ENCODE measurements around the gene MMEL1.

MMEL1 gene

DNA sequence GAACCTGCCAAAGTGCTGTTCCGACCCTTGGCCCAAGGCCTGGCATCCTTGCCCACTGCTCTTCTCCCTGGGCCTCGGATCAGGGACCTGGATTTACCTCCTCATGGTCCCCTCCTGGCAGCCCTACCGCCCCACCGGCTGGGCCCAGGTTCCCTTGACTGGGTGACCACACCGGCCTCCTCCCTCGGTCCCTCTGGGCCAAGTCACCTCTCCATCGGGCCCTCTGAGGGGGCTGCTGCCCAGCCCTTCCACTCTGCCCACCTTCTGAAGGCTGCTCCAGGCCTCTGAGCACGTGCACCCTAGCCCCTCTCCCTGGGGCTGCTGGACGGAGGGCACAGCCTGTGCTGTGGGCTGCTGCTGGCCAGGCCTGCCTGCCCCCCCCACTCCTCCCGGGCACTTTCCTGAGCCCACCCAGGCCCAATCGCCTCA, 9.3 kb upstream of the MMEL1 start:
- DNase-seq = no peak

DNA sequence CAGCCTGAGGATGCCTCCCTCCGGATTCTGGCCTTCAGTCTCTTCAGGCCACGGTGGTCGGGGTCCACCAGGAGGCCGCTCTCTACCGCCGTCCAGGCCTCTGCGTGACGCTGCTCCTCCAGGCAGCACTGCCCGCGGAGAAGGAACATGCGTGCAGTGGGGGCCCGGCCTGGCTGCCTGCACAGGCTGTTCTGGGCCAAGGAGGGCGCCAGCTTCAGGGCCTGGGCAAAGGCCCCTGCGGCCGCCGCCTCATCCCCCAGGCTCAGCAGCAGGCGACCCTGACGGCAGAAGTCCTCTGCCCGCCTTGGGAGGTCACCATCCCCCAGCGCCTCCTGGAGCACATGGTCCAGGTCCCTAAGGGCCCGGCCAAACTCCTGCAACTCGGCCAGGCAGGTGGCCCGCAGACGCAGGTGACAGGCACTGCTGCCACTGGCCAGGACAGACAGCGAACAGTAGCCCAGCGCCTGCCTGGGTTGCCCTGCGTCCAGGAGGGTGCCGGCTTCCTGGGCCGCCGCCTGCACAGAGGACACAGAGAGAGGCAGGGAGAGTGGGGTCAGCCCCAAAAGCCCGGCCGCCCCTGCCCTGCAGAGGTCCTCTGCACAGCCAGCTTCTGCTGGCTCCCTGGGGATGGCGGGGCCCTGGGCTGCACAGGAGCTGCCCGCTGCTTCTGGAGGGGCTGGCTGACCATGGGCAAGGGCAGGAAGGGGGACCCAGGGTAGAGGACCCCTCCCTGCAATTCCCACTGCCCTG, 8.7 kb upstream of the MMEL1 start:
- DNase-seq = no peak

DNA sequence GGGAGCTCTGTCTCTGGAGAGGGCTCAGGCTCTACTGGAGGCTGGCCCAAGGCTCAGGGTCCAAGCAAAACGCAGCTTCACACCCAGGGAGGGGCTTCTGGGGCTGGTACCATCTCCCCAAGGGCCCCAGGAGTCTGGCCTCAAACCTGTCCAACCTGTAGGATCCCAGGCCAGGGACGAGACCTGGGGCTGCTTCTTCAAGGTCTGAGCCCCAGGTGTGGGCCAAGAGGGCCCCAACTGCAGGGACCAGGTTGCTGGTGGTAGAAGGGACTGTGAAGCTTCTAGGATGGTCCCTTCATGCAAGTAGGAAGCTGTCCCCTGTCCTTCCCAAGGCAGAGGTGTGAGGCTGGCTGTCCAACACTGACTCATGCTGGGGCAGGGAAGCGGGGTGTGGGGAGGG, 7.8 kb upstream of the MMEL1 start:
- DNase-seq = no peak

DNA sequence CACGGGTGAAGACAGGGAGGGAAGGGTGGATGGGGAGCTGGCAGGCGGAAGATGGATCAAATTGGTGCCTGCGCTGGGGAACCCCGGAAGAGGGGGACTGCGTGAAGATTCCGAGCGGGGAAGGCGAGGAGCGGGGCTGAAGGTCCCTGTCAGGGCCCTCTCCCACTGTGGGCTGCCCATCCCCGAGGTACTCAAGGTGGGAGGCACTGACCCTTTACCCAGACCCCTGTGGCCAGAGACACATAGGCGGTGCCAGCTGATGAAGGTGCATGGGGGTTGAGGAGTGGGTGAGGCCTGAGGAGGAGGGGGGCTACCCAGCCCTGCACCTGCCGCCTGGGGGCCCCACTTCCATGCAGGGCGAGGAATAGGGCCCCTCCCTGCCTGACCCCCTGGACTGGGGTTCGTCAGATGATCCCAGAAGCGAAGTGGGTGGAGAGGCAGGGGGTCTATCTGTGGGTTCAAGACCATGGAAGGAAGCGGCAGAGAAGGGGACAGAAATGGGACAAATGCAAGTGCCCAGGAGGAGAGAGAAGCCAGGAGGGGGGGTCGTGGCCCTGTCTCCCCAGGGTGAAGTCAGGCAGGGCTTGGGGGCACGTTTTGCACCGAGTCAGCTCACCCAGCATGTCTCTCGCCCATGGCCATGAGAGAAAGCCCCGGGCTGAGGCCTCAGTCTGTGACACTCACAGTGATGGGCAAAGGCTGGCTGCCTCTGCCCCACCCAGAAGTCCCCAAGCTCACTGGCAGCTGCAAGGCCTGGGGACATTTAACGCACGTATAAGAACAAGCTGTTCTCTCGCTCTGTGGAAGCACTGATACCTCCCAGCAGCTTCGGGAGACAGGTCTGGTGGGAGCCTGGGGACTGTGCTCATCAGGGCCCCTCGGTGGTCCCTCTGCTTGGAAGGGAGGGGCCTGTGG, 7.0 kb upstream of the MMEL1 start:
- DNase-seq = no peak

DNA sequence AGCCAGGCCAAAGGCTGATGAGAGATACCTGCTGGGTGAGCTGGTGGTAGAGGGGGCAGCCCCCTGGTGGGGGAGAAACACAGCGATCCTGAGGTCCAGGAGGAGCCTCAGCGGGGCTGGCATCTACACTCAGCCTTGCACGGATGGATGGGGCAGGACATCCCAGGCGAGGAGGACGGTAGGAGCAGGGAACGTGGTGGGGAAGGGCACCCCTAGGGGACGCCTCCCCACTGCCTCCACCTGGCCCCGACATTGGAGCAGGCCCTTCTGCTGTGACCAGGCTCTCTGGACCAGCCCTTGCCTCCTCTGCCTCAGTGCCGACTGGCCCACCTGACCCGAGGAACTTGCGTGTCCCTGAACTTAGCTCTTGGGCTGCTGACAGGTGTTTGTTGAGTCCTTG, 6.4 kb upstream of the MMEL1 start:
- DNase-seq = no peak

DNA sequence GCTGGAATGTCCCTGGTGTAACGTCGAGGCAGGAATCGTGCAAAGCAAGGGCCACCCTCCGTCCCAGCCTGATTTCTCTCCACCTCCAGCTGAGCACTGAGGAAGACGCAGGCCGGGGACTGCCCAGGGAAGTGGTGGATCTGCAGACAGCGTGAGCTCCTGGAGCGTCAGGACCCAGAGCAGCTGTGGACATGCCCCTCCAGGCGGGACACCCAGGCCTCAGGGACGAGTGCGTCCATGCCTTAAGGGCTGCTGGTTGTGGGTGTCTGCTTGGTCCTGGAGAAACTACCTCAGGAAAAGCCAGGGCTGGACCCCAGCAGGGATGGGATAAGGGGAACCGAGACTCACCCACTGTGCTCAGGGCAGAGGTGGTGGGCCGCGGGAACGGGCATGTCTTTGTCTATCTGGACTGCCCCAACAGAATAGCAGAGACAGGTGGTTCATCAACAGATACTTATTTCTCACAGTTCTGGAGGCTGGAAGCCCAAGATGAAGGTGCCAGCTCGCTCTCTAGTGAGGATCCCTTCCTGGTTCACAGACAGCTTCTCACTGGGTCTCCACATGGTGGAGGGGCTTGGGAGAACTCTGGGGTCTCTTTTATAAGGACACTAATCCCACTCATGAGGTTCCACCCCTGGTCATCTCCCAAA, 5.8 kb upstream of the MMEL1 start:
- no peak for DNase-seq

DNA sequence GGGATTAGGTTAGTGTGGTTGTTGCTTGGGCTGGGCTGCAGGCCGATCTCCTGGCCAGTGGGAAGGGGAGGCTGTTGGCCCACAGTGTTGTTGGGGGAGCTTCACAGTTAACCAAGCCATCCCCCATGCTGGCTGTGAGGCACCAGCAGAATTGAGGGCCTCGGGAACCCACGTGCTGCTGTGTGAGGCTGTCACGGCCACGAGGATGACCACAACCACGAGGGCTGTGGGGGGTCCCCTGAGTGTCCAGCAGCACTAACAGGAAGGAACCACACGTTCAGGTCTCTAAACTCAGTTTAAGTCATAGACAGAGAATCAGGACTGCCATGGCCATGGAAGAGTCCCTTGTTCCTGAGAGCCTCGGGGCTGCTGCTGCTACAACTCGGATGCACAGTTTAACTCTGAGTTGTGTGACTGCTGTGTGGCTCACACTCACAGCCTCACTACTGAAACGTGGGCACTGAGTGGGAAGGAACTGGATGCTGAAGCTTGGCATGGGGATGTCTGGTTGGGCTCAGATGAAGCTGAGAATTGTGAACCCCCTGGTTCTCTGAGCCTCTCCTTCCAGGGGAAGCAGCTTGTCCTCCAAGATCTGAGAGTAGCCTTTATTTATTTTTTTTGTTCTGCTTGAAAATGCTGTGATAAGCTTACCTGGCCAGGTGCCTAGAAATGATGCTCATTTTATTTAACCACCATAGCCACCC, 4.8 kb upstream of the MMEL1 start:
- DNase-seq = no peak

DNA sequence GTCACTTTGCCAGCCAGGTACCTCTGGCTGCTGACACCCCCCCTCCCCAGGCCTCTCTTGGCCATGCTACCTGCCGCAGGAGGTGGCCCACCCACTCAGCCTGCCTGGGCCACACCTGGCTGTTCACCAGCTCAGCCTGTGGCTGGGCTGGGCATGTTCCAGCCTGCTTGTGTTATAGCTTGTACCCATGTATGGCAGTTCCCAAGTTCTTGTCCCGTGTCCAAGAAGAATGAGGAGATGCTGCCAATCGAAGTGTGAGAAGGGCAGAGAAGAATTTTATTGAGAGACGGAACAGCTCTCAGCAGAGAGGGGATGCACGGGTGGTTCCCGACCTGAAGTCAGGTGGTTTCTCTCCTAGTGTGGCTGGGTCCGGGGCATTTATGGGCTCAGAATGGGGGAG, 3.9 kb upstream of the MMEL1 start:
- no peak for DNase-seq

DNA sequence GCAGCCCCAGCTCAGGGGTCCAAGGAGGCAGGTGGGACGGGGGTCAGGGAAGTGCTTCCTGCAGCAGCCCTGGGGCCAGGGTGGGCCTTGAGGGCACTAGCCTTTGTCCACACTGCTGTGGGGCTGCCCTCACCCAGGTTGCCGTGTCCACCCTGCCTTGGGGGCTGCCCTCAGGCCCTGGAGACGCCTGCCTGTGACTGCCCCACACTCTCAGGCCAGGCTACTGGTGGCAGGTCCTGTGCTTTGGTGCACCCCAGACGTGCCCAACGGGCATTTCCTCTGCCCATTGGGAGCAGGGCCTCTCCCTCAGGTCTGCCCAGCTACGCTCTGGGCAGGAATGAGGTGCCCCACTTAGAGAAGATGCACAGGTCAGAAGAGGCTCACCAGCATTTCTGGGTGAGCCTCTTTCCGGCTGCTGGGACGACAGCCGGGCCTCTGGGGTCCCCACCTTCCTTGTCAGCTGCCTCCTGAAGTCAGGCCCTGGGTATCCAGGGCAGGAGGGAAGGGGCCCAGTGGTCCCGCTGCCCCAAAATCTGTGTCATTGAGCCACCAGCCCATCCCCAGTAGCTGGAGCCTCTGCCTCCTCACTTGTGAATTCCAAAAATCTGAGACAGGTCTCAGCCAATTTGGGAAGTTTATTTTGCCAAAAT, 2.7 kb upstream of the MMEL1 start:
- DNase-seq = no peak

DNA sequence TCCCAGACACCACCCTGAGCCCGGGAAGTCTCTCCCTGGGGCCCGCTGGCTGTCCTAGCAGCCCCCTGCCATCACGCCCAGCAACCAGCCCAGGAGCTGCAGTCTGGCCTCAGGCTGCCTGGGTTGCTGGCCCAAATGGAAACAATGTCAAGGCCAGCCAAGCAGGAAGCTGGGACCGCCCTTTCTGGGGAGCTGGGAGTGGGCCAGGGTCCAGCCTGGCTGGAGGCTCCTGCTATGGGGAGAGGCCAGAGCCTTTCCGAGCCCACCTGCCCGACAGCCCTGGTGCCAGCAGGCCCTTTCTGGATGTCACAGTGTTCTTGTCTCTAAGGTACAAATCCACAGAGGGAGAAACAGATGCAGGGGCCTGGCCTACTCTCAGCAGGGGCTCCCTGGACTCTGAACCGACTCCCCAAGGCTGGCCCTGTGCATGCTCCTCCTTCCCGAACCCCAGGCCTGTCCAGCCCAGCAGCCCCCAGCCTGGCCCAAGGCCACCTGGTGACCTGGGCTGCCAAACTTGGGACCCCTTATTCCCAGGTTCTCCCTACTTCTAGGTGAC, 1.2 kb upstream of the MMEL1 start:
- no peak for DNase-seq

DNA sequence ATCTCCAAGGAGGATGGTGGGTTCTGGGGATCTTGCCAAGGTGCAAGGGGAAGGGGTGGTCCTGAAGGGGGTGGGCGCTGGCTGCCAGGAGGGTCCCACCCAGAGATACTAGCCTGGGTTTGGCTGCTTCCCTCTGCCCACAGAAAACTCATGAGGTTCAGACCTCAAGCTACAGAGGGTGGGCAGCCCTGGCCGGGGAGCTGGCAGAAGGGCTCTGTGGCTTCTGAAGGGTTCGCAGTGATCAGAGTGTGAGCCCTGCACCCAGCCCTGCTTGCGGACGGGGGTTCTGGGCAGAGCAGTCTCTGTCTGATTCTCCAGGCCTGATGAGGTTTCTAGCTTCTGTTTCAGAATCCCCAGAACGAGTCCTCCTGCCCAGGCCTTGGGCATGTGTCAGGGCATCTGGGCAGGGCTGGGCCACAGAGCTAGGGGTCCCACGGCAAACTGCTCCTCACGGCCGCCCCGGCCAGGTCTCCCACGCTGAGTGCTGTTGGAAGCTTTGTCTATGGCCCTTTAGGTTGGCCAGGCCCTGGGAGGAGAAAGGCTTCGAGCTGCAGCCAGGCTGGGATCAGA, 635 bp upstream of the MMEL1 start:
- DNase-seq = no peak

DNA sequence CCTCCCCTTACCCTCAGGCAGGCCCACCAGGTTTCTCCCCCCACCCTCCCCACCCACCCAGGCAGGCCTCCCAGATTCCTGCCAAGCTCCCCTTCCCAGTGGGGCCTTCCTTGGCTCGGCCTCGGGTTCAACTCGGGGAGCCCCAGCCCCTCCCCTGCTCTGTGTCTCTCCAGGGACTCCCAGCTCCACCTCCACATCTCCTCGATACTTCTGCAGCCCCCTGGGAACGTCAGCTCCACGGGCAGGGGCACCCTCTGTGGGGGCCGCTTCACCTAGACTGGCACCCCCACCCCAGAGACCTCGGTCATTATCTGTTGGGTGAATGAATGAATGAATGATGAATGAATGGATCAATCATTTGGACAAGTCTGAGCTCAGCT, 775 bp downstream of the MMEL1 start:
- no peak for DNase-seq

DNA sequence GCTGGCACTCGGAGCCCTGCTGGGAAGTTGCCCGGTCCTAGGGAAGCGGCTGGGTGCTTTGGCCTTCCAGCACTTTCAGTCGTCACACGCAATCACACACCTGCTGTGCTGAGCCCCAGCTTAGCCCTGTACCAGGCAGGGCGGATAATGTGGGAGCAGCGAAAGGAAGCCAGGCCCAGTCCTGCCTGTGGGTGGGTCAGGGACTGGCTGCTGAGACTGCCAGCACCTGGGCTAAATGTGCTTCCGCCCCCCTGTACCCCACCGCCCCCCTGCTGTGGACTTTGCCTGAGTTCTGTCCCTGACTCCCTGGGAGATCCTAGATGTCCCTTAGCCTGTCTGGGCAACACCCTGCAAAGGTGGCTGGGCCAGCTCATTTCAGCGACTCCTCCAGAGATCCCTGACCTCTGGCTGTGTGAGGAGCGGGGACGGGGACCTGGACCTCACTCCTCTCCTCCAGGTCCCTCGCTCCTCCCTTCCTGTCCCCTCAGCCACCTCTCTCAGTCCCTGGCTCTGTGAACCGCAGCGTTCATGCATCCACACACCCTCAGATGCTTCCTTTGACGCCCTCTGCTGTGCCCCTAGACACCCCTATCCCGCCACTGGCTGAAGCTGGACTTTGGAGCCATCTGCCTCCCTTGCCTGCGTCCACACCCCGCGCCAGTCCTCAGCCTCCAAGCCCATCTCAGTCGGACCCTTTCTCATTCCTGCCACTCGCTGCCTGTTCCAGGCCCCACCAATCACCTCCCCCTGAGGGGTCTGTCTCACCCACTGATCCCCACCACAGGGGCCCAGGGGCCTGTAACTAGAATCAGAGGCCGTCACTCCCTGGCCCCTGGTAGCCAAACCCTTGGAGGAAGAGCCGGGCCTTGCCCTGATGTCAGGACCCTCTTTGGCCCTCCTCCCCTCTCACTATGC, 1.4 kb downstream of the MMEL1 start:
- no peak for DNase-seq

DNA sequence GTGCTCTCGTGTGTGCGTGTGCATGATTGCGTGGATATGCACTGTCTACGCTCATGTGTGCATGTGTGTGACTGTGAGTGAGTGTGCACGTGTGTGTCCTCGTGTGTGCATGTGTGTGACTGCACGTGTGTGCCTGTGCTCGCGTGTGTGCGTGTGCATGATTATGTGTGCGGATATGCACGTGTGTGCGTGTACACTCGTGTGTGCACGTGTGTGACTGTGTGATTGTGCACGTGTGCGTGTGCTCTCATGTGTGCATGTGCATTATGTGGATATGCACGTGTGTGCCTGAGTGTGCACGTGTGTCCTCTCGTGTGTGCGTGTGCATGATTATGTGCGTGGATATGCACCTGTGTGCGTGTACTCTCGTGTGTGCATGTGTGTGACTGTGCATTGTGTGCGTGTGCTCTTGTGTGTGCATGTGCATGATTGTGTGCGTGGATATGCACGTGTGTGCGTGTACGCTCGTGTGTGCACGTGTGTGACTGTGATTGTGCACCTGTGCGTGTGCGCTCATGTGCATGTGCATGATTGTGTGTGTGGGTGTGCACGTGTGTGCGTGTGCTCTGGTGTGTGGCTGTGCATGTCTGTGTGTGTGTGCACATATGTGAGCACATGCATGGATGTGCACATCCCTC, 2.2 kb downstream of the MMEL1 start:
- no peak for DNase-seq

DNA sequence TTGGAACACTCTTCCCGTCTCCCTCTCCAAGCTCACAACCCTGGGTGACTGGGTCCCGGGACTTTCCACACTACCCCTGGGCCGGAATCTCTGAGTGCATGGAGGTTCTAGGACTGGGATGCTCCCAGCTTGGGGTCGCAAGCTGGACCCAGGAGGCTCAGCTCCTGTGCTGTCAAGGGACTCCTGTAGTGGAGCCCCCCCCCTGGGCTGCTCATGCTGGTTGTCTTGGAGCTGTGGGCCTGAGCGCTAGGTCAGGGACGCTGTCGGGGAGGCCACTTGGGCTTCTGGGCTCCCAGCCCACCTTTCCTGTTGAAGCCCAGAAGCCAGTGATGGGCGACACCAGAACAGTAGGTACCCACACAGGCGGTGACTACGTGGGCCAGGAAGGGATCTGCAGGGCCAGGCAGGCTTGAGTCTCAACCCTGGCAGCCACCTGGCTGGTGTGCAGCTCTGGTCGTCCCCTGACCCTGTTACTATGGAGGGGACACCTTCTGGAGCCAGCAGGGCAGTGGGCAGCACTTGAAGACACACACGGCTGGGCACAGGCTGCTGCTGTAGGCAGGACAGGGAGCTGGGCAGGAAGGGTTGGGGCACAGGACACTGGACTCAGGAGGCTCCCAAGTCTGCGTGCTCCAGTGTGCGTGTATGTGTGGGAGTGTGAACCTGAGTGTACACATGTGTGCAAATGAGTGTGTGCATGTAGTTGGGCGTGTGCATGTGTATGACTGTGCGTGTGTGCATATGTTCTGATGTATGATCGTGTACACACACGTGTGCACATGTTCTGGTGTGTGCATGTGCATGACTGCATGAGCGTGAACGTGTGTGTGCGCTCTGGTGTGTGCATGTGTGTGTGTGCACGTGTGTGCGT, 3.0 kb downstream of the MMEL1 start:
- no peak for DNase-seq

DNA sequence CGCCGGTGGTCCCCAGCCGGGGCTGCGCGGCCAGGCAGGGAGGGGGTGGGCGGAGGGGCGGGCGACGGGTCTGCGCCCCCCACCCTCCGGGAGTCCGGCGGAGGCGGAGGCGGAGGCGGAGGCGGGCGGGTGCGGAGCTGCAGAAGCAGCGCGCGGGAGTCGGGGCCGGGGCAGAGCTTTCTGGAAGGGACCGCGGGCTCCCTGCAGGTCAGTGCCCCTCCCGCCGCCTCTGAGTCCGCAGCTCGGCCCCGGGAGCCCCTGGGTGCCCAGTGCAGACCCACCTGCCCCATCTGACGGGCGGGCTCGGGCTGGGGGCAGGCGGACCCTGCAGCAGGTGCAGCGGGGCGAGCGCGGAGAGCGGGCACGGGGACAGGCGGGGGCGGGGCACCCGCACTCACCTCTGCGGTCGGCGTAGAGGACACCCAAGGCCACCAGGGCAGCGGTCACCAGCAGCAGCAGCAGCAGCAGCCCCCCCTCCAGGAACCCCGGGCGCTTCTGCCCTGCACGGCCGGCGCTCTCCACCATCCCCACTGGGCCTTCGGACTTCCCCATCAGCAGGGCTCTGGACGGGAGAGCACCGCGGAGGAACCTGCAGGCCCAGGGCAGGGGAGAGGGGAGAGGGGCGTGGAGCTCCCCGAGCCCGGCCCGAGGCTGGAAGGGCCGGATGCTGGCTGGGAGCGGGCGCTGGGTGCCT, 3.7 kb downstream of the MMEL1 start:
- no peak for DNase-seq

DNA sequence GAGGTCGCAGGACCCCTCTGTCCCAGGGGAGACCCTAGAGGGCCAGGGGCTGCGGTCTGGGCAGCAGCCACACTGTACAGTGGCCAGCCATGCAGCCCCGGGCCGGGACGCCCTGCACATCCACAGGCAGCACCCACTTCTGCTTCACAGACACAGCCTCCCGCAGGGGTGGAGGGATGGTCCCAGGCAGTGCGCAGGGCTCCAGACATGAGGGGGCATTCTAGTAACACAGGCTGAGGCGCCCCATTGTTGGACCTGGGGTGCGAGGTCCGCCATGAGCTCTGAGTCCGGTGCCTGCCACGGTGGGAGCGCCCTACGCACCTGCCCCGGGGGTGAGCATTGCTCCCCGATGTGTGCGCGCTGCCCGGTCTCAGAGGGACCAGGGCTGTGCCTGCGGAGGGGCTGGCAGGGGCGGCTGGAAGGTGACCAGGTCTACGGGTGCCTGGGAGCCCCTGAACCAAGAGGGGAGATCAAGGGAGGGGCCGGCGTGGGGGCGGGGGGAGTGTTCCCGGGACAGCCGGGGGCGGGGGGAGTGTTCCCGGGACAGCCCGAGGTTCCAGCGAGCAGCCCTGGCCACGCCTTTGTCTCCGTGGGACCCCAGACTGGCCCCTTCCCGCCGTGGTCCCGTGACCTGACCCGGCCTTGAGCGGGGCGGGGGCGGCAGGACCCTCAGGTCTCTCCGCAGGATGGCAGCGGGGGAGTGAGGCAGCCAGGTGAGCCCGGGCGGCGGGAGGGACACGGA, 4.5 kb downstream of the MMEL1 start:
- DNase-seq = no peak

DNA sequence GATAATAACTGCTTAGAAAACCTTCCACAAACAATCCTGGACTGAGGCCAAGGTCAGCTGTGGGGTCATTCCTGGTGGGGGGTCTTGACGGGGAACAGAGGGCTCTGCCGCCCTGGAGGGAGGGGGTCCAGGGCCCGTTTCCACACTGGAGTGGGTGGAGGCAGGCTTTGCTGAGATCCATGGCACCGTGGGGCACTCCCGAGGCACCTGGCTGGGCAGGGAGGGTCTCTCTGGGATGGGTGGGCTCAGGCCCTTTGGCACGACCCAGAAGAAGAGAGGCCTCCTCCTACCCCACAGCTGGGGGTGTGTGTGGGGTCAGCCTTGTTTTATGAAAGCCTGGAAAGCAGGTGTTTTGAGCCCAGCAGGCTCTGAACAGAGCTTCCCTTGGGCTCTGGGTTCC, 5.1 kb downstream of the MMEL1 start:
- no peak for DNase-seq

Data from activated naive CD4-positive, alpha-beta T cell (primary cell).